Measurements from ENCODE around the gene TOM1L2.

GRCh38 chr17:18016426-18016825 lies 44.2 kb upstream of the TOM1L2 start:
- TF ChIP-seq CTCF (IDR thresholded peaks at IDR 0.05; ENCODE audit: low read length) (no peak), EZH2 (optimal IDR thresholded peaks at IDR 0.05; ENCODE audit: low read depth, low read length) (no peak), EZH2phosphoT487 (IDR thresholded peaks at IDR 0.05; ENCODE audit: low read length) (no peak)

Measured in MM.1S (cell line).